Colonic mucosa (tissue), 4 donors: Measurements from ENCODE around the gene CHMP3. TPM values are rescaled to one million over a fixed set of nuclear protein-coding genes. Genes with fewer than 3 reads are reported as not detected.
"Not testable (repeated sequence)": the region's sequence is repeated elsewhere in the genome, so short reads cannot be mapped to it uniquely, and the experiment has no call there.

ENCODE experiments used
- DNase-seq: peaks from one replicate; pipeline ENCODE4 v3.0.0-alpha.2; 2020
- H3K27ac ChIP-seq: fragments of 200-600 bp; one replicate; pipeline ENCODE4 v1.8.0; 2021
- H3K27me3 ChIP-seq: fragments of 200-600 bp; one replicate; pipeline ENCODE4 v1.8.0; 2021
- H3K36me3 ChIP-seq: fragments of 200-600 bp; one replicate; pipeline ENCODE4 v1.8.0; 2021
- H3K4me1 ChIP-seq: fragments of 200-600 bp; one replicate; pipeline ENCODE4 v1.8.0; 2021; ENCODE audit warnings: mild to moderate bottlenecking
- H3K4me3 ChIP-seq: fragments of 200-600 bp; one replicate; pipeline ENCODE4 v1.8.0; 2021
- H3K9ac ChIP-seq, 2 donors: one replicate each; pipeline ENCODE4 v1.7.0; 2013; ENCODE audit warnings: control low read depth in 2 of 2, low read depth in 2 of 2, low read length in 2 of 2
- H3K9me3 ChIP-seq: fragments of 200-600 bp; one replicate; pipeline ENCODE4 v1.8.0; 2021
- intact Hi-C: fragments of 100-400 bp; cut with DNase I; formaldehyde crosslinking; loops from one replicate; pipeline ENCODE4 v1.14.1; 2022
- total RNA-seq, 2 donors: library from RNA; stranded (reverse); fragmentation: NEBNext Ultra II Directional in 1 of 2; extraction: Animal tissue kit (Norgen Biotek cat#: 25700) in 1 of 2; gene quantifications; one replicate each; pipeline ENCODE4 v1.2.1, GENCODE V29; 2021
- TF ChIP-seq, protein P1 (sequence below): fragments of 200-600 bp; IDR thresholded peaks from one replicate; pipeline ENCODE4 v1.8.0; 2022; ENCODE audit warnings: antibody characterized with exemption, mild to moderate bottlenecking
- donor health status: healthy.
- donor health status: DM: no; HTN: no; CAD: no.
- donor health status: DM: no; HTN: no; CAD: no.

CHMP3 gene
- total RNA-seq, 2 donors from 2014 or later, result 115 to 186 TPM

DNA sequence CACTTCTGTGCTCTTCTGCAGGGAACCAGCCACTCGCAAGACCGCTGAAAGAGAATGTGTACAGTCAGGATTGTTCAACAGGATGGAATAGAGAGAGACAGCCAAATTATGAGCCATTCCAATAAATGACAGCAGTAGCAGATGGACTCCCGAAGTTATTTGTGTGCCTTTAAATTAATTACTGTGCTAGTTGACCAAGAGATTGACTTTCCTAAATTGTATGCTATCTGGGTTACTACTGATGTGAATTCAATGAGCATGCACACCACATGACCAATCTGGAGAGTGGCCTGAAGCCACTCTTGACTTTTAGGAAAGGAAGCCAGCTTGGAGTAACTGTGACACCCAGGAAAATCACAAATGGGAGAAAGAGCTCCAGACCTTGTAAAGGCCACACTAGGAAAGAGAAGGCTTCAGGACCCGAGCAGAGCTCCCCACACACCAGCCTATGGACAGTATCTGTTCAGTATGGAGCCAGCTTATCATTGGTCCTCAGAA lies 52.8 kb downstream of the CHMP3 start:
- Histone ChIP-seq H3K4me1 (no peaks in the 10 kb centered on the region), H3K9ac (no peak overlapping the region), H3K36me3 (no peaks in the 10 kb centered on the region), H3K27ac (no peak overlapping the region), H3K4me3 (no peak overlapping the region), H3K27me3 (no peaks in the 10 kb centered on the region), H3K9me3 (no peaks in the 10 kb centered on the region)
- intact Hi-C loops, result no loop called here
- DNase-seq, result no peak
- TF ChIP-seq, protein P1, sequence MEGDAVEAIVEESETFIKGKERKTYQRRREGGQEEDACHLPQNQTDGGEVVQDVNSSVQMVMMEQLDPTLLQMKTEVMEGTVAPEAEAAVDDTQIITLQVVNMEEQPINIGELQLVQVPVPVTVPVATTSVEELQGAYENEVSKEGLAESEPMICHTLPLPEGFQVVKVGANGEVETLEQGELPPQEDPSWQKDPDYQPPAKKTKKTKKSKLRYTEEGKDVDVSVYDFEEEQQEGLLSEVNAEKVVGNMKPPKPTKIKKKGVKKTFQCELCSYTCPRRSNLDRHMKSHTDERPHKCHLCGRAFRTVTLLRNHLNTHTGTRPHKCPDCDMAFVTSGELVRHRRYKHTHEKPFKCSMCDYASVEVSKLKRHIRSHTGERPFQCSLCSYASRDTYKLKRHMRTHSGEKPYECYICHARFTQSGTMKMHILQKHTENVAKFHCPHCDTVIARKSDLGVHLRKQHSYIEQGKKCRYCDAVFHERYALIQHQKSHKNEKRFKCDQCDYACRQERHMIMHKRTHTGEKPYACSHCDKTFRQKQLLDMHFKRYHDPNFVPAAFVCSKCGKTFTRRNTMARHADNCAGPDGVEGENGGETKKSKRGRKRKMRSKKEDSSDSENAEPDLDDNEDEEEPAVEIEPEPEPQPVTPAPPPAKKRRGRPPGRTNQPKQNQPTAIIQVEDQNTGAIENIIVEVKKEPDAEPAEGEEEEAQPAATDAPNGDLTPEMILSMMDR, result no peak

DNA sequence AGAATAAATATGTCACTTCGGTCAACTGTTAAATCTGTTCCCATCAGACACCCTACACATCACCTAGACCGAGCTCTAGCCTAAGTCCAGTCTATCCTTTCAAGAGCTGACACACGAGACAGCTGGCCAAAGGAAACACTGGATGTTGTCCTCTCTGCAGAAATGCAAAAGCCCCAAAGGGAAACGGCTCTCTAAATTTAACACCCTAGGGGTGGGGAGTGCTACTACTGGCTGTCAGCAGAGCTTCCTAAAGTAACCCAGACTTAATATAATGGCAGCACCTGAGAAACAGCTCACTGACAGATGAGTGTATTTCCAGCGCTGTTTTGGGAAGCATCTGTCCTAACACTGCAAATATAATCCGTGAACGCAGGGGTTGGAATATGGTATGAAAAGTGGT lies 55.6 kb downstream of the CHMP3 start:
- H3K9ac ChIP-seq, result no peak overlapping the region
- no peak for DNase-seq
- no peaks in the 10 kb centered on the region for H3K9me3 ChIP-seq
- H3K4me3 ChIP-seq, result no peak overlapping the region
- intact Hi-C loops, result no loop called here
- TF ChIP-seq, protein P1, result no peak
- no peak overlapping the region for H3K27ac ChIP-seq
- no peaks in the 10 kb centered on the region for H3K36me3 ChIP-seq
- no peaks in the 10 kb centered on the region for H3K4me1 ChIP-seq
- no peaks in the 10 kb centered on the region for H3K27me3 ChIP-seq

DNA sequence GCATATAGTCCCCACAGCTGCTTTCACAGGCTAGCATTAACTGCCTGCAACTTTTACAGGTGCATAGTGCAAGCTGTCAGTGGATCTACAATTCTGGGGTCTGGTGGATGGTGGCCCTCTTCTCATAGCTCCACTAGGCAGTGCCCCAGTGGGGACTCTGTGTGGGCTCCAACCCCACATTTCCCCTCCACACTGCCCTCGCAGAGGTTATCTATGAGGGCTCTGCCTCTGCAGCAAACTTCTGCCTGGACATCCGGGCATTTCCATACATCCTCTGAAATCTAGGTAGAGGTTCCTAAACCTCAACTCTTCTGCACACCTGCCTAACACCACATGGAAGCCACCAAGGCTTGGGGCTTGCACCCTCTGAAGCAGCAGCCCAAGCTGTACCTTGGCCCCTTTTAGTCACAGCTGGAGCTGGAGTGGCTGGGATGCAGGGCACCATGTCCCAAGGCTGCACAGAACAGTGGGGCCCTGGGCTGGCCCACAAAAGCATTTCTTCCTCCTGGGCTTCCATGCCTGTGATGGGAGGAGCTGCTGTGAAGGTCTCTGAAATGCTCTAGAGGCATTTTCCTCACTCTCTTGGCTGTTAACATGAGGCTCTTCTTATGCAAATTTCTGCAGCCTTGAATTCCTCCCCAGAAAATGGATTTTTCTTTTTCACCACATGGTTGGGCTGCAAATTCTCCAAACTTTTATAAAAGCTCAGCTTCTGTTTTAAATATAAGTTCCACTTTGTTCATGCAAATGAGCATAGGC lies 62.7 kb downstream of the CHMP3 start:
- Histone ChIP-seq H3K4me1 (no peaks in the 10 kb centered on the region), H3K27me3 (no peaks in the 10 kb centered on the region), H3K4me3 (no peak overlapping the region), H3K9ac (no peak overlapping the region), H3K36me3 (peaks cover 22% of the 10 kb centered on the region), H3K9me3 (no peaks in the 10 kb centered on the region), H3K27ac (no peak overlapping the region)
- intact Hi-C loops, result no loop called here
- TF ChIP-seq, protein P1, result no peak
- DNase-seq, result no peak

DNA sequence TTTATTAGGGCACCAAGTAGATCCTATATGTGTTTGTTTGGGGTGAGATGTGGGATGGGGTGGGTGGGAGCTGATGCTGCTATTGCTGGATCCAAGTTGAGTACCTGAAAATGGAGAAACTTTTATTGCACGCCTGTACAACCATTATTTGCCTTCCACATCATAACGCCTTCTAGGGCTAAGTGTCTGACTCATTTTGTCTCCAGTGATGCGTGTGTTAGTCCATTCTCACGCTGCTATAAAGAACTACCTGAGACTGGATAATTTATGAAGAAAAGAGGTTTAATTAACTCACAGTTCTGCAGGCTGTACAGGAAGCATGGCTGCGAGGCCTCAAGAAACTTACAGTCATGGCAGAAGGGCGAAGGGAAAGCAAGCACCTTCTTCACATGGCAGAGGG lies 63.9 kb downstream of the CHMP3 start:
- H3K36me3 ChIP-seq, result peaks cover 22% of the 10 kb centered on the region
- no peak overlapping the region for H3K27ac ChIP-seq
- intact Hi-C loops, result no loop called here
- no peaks in the 10 kb centered on the region for H3K4me1 ChIP-seq
- H3K9me3 ChIP-seq, result no peaks in the 10 kb centered on the region
- H3K27me3 ChIP-seq, result no peaks in the 10 kb centered on the region
- H3K9ac ChIP-seq, result no peak overlapping the region
- no peak overlapping the region for H3K4me3 ChIP-seq
- no peak for DNase-seq
- TF ChIP-seq, protein P1, result no peak

DNA sequence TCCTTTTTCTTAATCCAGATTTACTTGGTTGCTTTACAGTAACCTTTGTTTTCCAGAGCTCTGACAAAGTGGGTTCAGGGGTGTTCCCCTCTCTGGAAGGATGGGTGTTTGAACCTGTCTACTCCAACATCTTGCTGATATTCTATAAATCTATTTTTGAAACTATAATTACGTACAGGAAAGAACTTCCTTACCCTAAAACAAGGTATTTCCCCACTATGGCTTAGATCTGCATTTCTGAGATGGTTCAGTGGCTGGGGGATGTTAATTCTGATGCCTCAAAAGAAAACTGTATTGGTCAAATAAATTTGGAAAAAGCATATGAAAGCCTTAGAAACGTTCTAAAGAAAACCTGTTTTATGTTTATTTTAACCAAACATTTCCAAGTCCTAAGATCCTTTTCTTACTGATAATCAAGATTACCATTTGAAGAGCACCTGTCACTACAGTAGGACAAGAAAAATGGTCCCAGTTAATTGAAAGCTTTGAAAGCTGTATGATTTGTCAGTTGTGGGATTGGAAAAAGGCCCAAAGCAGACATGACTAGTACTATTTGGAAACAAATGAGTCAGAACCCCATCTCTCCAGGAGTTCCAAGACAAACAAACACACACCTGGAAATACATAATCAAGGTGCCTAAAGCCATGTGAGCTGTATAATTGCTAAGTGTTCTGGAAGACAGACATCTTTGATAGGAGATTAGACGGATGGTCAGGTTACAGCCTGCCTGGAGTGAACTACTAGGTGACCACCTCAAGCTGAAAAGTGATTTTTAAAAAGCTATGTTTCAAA lies 64.6 kb downstream of the CHMP3 start:
- TF ChIP-seq, protein P1, result no peak
- no peaks in the 10 kb centered on the region for H3K4me1 ChIP-seq

DNA sequence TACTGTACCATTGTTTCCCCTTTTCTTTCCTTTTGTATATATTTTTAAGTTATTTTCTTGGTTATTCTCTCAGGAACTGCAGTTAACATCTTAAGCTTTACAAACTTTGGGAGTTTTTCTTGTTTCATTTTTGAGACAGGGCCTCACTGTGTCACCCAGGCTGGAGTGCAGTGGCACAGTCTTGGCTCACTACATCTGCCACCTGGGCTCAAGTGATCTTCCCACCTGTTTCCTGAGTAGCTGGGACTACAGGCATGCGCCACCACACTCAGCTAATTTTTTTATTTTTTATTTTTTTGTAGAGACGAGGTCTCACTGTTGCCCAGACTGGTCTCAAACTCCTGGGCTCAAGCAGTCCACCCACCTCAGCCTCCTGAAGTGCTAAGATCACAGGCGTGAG lies 66.9 kb downstream of the CHMP3 start:
- H3K4me3 ChIP-seq, intact Hi-C loops, DNase-seq, H3K9me3 ChIP-seq, H3K4me1 ChIP-seq, H3K27me3 ChIP-seq, H3K27ac ChIP-seq, H3K9ac ChIP-seq: not testable (repeated sequence)
- peaks cover 22% of the 10 kb centered on the region for H3K36me3 ChIP-seq

More for the DNA sequence above, 64.6 kb downstream of the CHMP3 start:
- intact Hi-C loops, result no loop called here
- no peak overlapping the region for H3K27ac ChIP-seq
- no peaks in the 10 kb centered on the region for H3K9me3 ChIP-seq
- no peak for DNase-seq
- H3K27me3 ChIP-seq, result no peaks in the 10 kb centered on the region
- no peak overlapping the region for H3K9ac ChIP-seq
- no peak overlapping the region for H3K4me3 ChIP-seq
- H3K36me3 ChIP-seq, result peaks cover 22% of the 10 kb centered on the region
